ENCODE results near the gene PTPRG.

- no peak for TF ChIP-seq POLR2A (IDR thresholded peaks at IDR 0.05)
- TF ChIP-seq CTCF (IDR thresholded peaks at IDR 0.05), result no peak
- no peak for TF ChIP-seq POLR2AphosphoS5 (IDR thresholded peaks at IDR 0.05)
- no peak for TF ChIP-seq EP300 (IDR thresholded peaks at IDR 0.05)
These were observed 2.1 kb upstream of the PTPRG start for GRCh38 chr3:61559136-61559731.

All from suprapubic skin (tissue), 4 donors.